Activated CD8-positive, alpha-beta T cell treated with anti-CD3 and anti-CD28 coated beads for 36 hours (primary cell): ENCODE data around the gene FAM76B. TPM values are rescaled to one million over a fixed set of nuclear protein-coding genes. Genes with fewer than 3 reads are reported as not detected.

Experiments
- ATAC-seq: fragments of 200-7000 bp; cut with Tn5 transposase; one replicate; pipeline ENCODE4 v1.10.0; 2021; ENCODE audit warnings: mild to moderate bottlenecking, moderate library complexity
- CTCF ChIA-PET: fragments of 350-600 bp; sonication (Branson Sonifier 250); formaldehyde crosslinking; loops from one replicate; lab custom pipeline; 2021; ENCODE audit warnings: antibody characterized with exemption; lab: Charles Lee
- POLR2A ChIA-PET: fragments of 350-600 bp; sonication (Branson Sonifier 250); formaldehyde crosslinking; loops from one replicate; lab custom pipeline; 2021; ENCODE audit warnings: antibody characterized with exemption; lab: Charles Lee
- DNase-seq: peaks from one replicate; pipeline ENCODE4 v3.0.0-alpha.2; 2020
- H3K27ac Mint-ChIP-seq: one replicate; pipeline ENCODE4 v1.8.0; 2021; ENCODE audit warnings: mild to moderate bottlenecking, mixed read lengths
- H3K27me3 Mint-ChIP-seq: one replicate; pipeline ENCODE4 v1.8.0; 2021; ENCODE audit warnings: mixed read lengths
- H3K36me3 Mint-ChIP-seq: one replicate; pipeline ENCODE4 v1.8.0; 2021; ENCODE audit warnings: low read depth, mixed read lengths
- H3K4me1 Mint-ChIP-seq: one replicate; pipeline ENCODE4 v1.8.0; 2021; ENCODE audit warnings: low read depth, mixed read lengths
- H3K4me3 Mint-ChIP-seq: one replicate; pipeline ENCODE4 v1.8.0; 2021; ENCODE audit warnings: mild to moderate bottlenecking, moderate library complexity, mixed read lengths
- H3K9me3 Mint-ChIP-seq: one replicate; pipeline ENCODE4 v1.8.0; 2021; ENCODE audit warnings: mixed read lengths
- CTCF ChIP-seq: fragments of 200-600 bp; IDR thresholded peaks from one replicate; pipeline ENCODE4 v1.8.0; 2022; ENCODE audit warnings: antibody characterized with exemption, mild to moderate bottlenecking
- intact Hi-C: fragments of 100-400 bp; cut with micrococcal nuclease; formaldehyde crosslinking; loops from one replicate; pipeline ENCODE4 v1.10.0; 2022
- total RNA-seq, 2 experiments: library from RNA; stranded (reverse); gene quantifications; one replicate each; pipeline ENCODE4 v1.2.3, GENCODE V29; 2021

The FAM76B gene
- total RNA-seq, 2 experiments from 2014 or later: 45.3 to 46.0 TPM

DNA sequence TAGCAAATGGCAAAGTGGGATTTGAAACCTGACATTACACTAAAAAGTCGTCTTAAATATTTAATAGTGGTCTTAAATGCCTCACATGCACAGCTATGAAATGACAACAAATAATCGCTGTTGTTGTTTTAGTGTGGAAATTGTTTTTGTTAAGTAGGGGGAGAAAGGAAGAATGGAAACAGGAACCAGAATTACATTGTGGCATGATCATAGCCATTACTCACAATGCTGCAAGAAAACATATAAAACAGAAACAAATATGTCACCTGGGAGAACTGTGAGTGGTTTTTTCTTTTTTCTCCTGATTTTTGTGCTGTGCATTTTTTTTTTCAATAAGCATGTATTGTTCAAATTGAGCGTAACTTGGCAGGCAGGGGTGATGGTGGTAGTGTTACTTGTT, 22.9 kb downstream of the FAM76B start:
- no peaks in the 10 kb centered on the region for H3K4me1 Mint-ChIP-seq
- peaks cover 6% of the 10 kb centered on the region for H3K36me3 Mint-ChIP-seq
- no peak for TF ChIP-seq CTCF
- no peaks in the 10 kb centered on the region for H3K27me3 Mint-ChIP-seq
- DNase-seq (no peak), ATAC-seq (no peak)
- ChIA-PET CTCF (interaction anchor here (1.2 to 10.8 kb wide), 3 partner anchors 10 to 611 kb away, joined by 3 to 214 read pairs (median 4); no protein-coding TSS in a partner anchor), POLR2A (no interaction called here)
- no peaks in the 10 kb centered on the region for H3K9me3 Mint-ChIP-seq
- H3K4me3 Mint-ChIP-seq: no peak overlapping the region
- intact Hi-C loops: no loop called here
- no peak overlapping the region for H3K27ac Mint-ChIP-seq

- intact Hi-C loops: loop anchor here (1.0 kb wide), 1 partner anchor 611 kb away; no protein-coding TSS in a partner anchor
- ChIA-PET CTCF (interaction anchor here (0.8 to 10.8 kb wide), 13 partner anchors 10 to 696 kb away, joined by 3 to 214 read pairs (median 4); no protein-coding TSS in a partner anchor), POLR2A (no interaction called here)
- TF ChIP-seq CTCF: peak; percentile 76
- DNase-seq (no peak), ATAC-seq (peak; percentile 84)
- Mint-ChIP-seq H3K4me1 (no peaks in the 10 kb centered on the region), H3K9me3 (no peaks in the 10 kb centered on the region), H3K27ac (no peak overlapping the region), H3K27me3 (peaks cover 3% of the 10 kb centered on the region), H3K36me3 (peaks cover 2% of the 10 kb centered on the region), H3K4me3 (no peak overlapping the region)
Measured at GRCh38 chr11:95764267-95764898, 25.2 kb downstream of the FAM76B start.

DNA sequence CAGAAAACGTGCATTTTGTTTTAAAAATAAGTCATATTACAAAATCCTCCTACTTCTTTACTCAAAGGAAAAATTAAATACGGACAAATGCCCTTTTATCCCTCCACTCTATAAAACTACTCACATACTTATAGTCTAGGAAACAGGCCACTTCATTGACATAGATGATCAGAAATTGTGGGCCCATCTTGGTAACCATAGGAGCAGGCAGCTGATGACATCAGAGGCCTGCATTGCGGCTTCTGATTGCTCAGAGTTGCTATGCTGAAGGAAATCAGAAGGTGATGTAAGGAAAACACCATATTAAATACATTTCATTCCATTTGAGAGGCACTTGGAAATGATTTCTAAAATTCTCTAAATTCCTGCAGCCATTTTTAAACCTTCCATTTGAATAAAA, 27.0 kb downstream of the FAM76B start:
- H3K9me3 Mint-ChIP-seq: no peaks in the 10 kb centered on the region
- TF ChIP-seq CTCF: no peak
- no peak overlapping the region for H3K27ac Mint-ChIP-seq
- peaks cover 3% of the 10 kb centered on the region for H3K27me3 Mint-ChIP-seq
- ChIA-PET POLR2A (interaction anchor here (0.8 kb wide), 1 partner anchor 47 kb away, joined by 3 read pairs; no protein-coding TSS in a partner anchor), CTCF (interaction anchor here (1.1 to 10.8 kb wide), 13 partner anchors 10 to 691 kb away, joined by 3 to 214 read pairs (median 4); no protein-coding TSS in a partner anchor)
- DNase-seq (no peak), ATAC-seq (no peak)
- H3K4me3 Mint-ChIP-seq: no peak overlapping the region
- H3K4me1 Mint-ChIP-seq: no peaks in the 10 kb centered on the region
- intact Hi-C loops: no loop called here
- H3K36me3 Mint-ChIP-seq: no peaks in the 10 kb centered on the region

DNA sequence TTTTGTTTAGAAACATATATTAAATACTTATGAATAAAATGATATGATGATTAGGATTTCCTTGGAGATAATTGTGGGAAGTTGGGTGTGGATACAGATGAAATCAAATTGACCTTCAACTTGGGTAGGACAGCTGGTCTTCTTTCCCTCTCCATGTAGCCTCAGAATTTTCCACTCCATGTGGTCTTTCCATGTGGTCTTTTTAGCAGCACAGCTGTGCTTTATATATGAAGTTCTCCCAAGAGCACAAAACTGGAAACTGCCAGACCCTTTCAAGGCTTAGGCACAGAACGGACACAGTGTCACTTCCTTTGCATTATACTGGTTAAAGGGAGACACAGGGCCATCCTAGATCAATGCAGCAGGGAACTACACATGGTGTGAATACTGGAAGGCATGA, 28.6 kb downstream of the FAM76B start:
- Mint-ChIP-seq H3K4me3 (no peak overlapping the region), H3K9me3 (no peaks in the 10 kb centered on the region), H3K27me3 (peaks cover 3% of the 10 kb centered on the region), H3K36me3 (no peaks in the 10 kb centered on the region), H3K27ac (no peak overlapping the region), H3K4me1 (no peaks in the 10 kb centered on the region)
- intact Hi-C loops: no loop called here
- POLR2A ChIA-PET: no interaction called here
- no peak for TF ChIP-seq CTCF
- no peak for ATAC-seq
- DNase-seq: no peak
- CTCF ChIA-PET: interaction anchor here (0.7 to 10.8 kb wide), 4 partner anchors 12 to 605 kb away, joined by 3 to 214 read pairs (median 12); no protein-coding TSS in a partner anchor

DNA sequence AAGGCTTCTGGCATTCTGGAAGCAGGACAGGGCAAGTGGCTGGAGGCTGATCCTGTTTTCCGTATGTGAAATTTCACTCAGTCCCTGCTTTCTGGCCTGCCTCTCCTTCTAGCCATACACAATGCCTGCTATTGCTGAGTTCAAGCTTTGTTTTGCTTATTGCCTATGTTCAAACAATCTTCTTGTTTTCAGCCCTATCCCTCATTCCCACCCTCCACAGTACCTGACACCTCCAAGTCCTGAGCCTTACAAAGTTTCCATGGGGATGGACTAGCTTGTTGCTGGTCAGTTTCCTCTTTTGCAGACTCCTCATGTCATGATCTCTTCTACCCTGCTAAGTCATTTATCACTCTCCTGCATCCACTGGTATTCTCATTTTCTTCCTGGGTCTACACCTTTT, 38.1 kb downstream of the FAM76B start:
- TF ChIP-seq CTCF: no peak
- no peaks in the 10 kb centered on the region for H3K36me3 Mint-ChIP-seq
- no peak for DNase-seq
- H3K27ac Mint-ChIP-seq: no peak overlapping the region
- no peak for ATAC-seq
- H3K4me3 Mint-ChIP-seq: no peak overlapping the region
- H3K27me3 Mint-ChIP-seq: peaks cover 7% of the 10 kb centered on the region
- H3K4me1 Mint-ChIP-seq: no peaks in the 10 kb centered on the region
- ChIA-PET CTCF (interaction anchor here (1.1 to 5.5 kb wide), 4 partner anchors 12 to 600 kb away, joined by 5 to 23 read pairs (median 6); no protein-coding TSS in a partner anchor), POLR2A (no interaction called here)
- H3K9me3 Mint-ChIP-seq: no peaks in the 10 kb centered on the region
- intact Hi-C loops: no loop called here
